ENCODE results near the gene DUOXA2.

Gene DUOXA2

GRCh38 chr15:45138814-45139765 is 25.0 kb downstream of the DUOXA2 start:
- Histone ChIP-seq H3K27ac (ENCODE audit: low read depth, low read length, severe bottlenecking) (no peak overlapping the region), H3K36me3 (ENCODE audit: control insufficient read depth, insufficient read depth, low read length) (no peaks in the 10 kb centered on the region), H3K4me1 (ENCODE audit: control insufficient read depth, insufficient read depth, low read length, poor library complexity, severe bottlenecking) (no peaks in the 10 kb centered on the region), H3K9me3 (ENCODE audit: control insufficient read depth, low read length) (no peaks in the 10 kb centered on the region), H3K4me3 (ENCODE audit: extremely low read depth, insufficient read depth, low read length, poor library complexity, severe bottlenecking) (no peak overlapping the region)
- WGBS, 2 experiments (ENCODE audit: insufficient coverage in 2 of 2) = 88 to 92% methylated on average over 7 to 9 of the region's 12 CpGs

DNA sequence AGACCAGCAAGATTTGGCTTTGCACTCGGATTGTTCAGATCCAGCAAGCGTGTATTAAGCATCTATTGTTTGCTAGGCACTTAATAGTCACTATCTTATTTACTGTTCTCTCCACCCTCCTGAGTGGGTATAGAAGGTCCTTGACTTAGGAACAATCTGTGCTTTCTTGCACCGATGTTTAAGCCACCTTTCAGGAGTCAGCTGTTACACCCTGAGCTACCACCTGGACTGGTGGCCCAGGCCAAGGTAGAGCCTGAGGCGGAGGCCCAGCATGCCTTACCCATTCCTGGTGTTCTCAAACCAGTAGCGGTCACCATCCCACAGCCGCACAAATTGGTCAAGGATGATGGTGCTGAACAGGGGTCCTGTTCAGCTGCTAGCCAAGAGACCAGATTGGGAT is 25.6 kb downstream of the DUOXA2 start:
- Histone ChIP-seq H3K4me1 (ENCODE audit: control insufficient read depth, insufficient read depth, low read length, poor library complexity, severe bottlenecking) (no peaks in the 10 kb centered on the region), H3K27ac (ENCODE audit: low read depth, low read length, severe bottlenecking) (no peak overlapping the region), H3K4me3 (ENCODE audit: extremely low read depth, insufficient read depth, low read length, poor library complexity, severe bottlenecking) (no peak overlapping the region), H3K9me3 (ENCODE audit: control insufficient read depth, low read length) (no peaks in the 10 kb centered on the region), H3K36me3 (ENCODE audit: control insufficient read depth, insufficient read depth, low read length) (no peaks in the 10 kb centered on the region)
- 90 to 92% methylated on average over 5 to 6 of the region's 6 CpGs for WGBS, 2 experiments (ENCODE audit: insufficient coverage in 2 of 2)

- no peaks in the 10 kb centered on the region for H3K4me1 ChIP-seq (ENCODE audit: control insufficient read depth, insufficient read depth, low read length, poor library complexity, severe bottlenecking)
- no peak overlapping the region for H3K27ac ChIP-seq (ENCODE audit: low read depth, low read length, severe bottlenecking)
- no peaks in the 10 kb centered on the region for H3K36me3 ChIP-seq (ENCODE audit: control insufficient read depth, insufficient read depth, low read length)
- no peaks in the 10 kb centered on the region for H3K9me3 ChIP-seq (ENCODE audit: control insufficient read depth, low read length)
- WGBS, 2 experiments (ENCODE audit: insufficient coverage in 2 of 2) = 91 to 95% methylated on average over 9 of the region's 10 CpGs
- no peak overlapping the region for H3K4me3 ChIP-seq (ENCODE audit: extremely low read depth, insufficient read depth, low read length, poor library complexity, severe bottlenecking)
Measured at GRCh38 chr15:45140557-45141250, 26.6 kb downstream of the DUOXA2 start.

DNA sequence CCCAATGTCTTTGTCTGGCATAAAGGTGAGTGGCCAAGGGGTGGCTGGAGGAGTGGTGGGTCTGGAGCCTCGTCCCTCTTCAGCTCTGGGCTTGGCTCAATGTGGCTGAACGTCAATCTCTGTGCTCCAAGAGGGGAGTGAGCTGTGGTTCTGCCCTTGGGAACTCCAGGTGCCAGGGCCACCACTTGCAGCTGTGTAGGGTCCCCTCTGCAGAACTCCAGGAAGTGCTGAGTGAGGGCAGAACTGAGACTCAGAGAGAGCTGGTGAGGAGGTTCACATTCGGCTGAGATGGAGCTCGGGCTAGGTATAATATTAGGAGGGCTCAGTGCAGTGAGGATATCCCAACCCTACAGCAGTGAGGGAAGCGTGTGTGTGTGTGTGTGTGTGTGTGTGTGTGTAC is 27.3 kb downstream of the DUOXA2 start:
- H3K36me3 ChIP-seq (ENCODE audit: control insufficient read depth, insufficient read depth, low read length) = no peaks in the 10 kb centered on the region
- H3K4me1 ChIP-seq (ENCODE audit: control insufficient read depth, insufficient read depth, low read length, poor library complexity, severe bottlenecking) = no peaks in the 10 kb centered on the region
- no peak overlapping the region for H3K27ac ChIP-seq (ENCODE audit: low read depth, low read length, severe bottlenecking)
- no peak overlapping the region for H3K4me3 ChIP-seq (ENCODE audit: extremely low read depth, insufficient read depth, low read length, poor library complexity, severe bottlenecking)
- H3K9me3 ChIP-seq (ENCODE audit: control insufficient read depth, low read length) = no peaks in the 10 kb centered on the region
- 89 to 95% methylated on average over 3 to 4 of the region's 5 CpGs for WGBS, 2 experiments (ENCODE audit: insufficient coverage in 2 of 2)

- peaks cover under 1% of the 10 kb centered on the region for H3K4me1 ChIP-seq (ENCODE audit: control insufficient read depth, insufficient read depth, low read length, poor library complexity, severe bottlenecking)
- H3K9me3 ChIP-seq (ENCODE audit: control insufficient read depth, low read length) = no peaks in the 10 kb centered on the region
- no peaks in the 10 kb centered on the region for H3K36me3 ChIP-seq (ENCODE audit: control insufficient read depth, insufficient read depth, low read length)
- H3K27ac ChIP-seq (ENCODE audit: low read depth, low read length, severe bottlenecking) = no peak overlapping the region
- 92 to 94% methylated on average over 2 to 6 of the region's 7 CpGs for WGBS, 2 experiments (ENCODE audit: insufficient coverage in 2 of 2)
- H3K4me3 ChIP-seq (ENCODE audit: extremely low read depth, insufficient read depth, low read length, poor library complexity, severe bottlenecking) = no peak overlapping the region
Measured at GRCh38 chr15:45143056-45143455, 28.9 kb downstream of the DUOXA2 start.

GRCh38 chr15:45143946-45144345 is 29.8 kb downstream of the DUOXA2 start:
- peaks cover 10% of the 10 kb centered on the region for H3K4me1 ChIP-seq (ENCODE audit: control insufficient read depth, insufficient read depth, low read length, poor library complexity, severe bottlenecking)
- no peaks in the 10 kb centered on the region for H3K9me3 ChIP-seq (ENCODE audit: control insufficient read depth, low read length)
- no peaks in the 10 kb centered on the region for H3K36me3 ChIP-seq (ENCODE audit: control insufficient read depth, insufficient read depth, low read length)
- H3K4me3 ChIP-seq (ENCODE audit: extremely low read depth, insufficient read depth, low read length, poor library complexity, severe bottlenecking) = no peak overlapping the region
- H3K27ac ChIP-seq (ENCODE audit: low read depth, low read length, severe bottlenecking) = no peak overlapping the region
- 90 to 91% methylated on average over 11 of the region's 11 CpGs for WGBS, 2 experiments (ENCODE audit: insufficient coverage in 2 of 2)

DNA sequence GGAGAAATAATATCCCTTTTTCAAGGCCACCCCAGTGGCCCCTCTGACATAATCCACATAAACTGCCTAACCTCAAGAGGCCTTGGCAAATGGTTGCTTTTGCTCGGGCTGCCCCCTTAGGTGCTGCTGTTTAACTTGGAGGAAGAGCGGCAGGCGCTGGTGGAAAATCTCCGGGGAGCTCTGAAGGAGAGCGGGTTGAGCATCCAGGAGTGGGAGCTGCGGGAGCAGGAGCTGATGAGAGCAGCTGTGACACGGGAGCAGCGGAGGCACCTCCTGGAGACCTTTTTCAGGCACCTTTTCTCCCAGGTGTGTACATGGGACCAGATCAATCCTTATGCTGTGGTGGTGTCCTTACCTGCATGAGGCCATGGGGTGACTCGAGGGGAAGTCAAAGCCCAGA is 30.6 kb downstream of the DUOXA2 start:
- WGBS, 2 experiments (ENCODE audit: insufficient coverage in 2 of 2) = 91 to 94% methylated on average over 8 to 9 of the region's 9 CpGs
- H3K27ac ChIP-seq (ENCODE audit: low read depth, low read length, severe bottlenecking) = no peak overlapping the region
- H3K36me3 ChIP-seq (ENCODE audit: control insufficient read depth, insufficient read depth, low read length) = no peaks in the 10 kb centered on the region
- H3K9me3 ChIP-seq (ENCODE audit: control insufficient read depth, low read length) = no peaks in the 10 kb centered on the region
- H3K4me3 ChIP-seq (ENCODE audit: extremely low read depth, insufficient read depth, low read length, poor library complexity, severe bottlenecking) = no peak overlapping the region
- peaks cover 12% of the 10 kb centered on the region for H3K4me1 ChIP-seq (ENCODE audit: control insufficient read depth, insufficient read depth, low read length, poor library complexity, severe bottlenecking)

DNA sequence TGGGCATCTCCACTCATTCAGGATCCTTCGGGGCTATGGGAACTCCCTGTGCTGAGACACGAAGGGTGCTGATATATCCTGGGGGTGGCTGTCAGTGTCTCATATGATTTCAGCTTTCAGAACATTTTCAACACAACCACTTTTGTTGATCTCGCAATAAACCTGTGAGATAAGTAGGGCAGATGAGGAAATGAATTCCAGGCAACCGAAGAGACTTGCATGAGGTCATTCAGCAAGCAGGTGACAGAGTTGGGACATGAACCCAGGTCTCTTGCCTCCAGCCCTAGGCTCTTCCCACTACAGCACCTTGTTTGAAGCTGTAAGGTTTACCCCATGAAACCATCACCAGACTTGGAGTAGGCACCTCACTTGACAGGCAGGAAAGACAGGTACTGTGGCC is 32.3 kb downstream of the DUOXA2 start:
- H3K27ac ChIP-seq (ENCODE audit: low read depth, low read length, severe bottlenecking) = no peak overlapping the region
- no peaks in the 10 kb centered on the region for H3K36me3 ChIP-seq (ENCODE audit: control insufficient read depth, insufficient read depth, low read length)
- H3K4me1 ChIP-seq (ENCODE audit: control insufficient read depth, insufficient read depth, low read length, poor library complexity, severe bottlenecking) = peaks cover 15% of the 10 kb centered on the region
- no peaks in the 10 kb centered on the region for H3K9me3 ChIP-seq (ENCODE audit: control insufficient read depth, low read length)
- H3K4me3 ChIP-seq (ENCODE audit: extremely low read depth, insufficient read depth, low read length, poor library complexity, severe bottlenecking) = no peak overlapping the region
- WGBS, 2 experiments (ENCODE audit: insufficient coverage in 2 of 2) = 93 to 100% methylated on average over 1 to 3 of the region's 4 CpGs

DNA sequence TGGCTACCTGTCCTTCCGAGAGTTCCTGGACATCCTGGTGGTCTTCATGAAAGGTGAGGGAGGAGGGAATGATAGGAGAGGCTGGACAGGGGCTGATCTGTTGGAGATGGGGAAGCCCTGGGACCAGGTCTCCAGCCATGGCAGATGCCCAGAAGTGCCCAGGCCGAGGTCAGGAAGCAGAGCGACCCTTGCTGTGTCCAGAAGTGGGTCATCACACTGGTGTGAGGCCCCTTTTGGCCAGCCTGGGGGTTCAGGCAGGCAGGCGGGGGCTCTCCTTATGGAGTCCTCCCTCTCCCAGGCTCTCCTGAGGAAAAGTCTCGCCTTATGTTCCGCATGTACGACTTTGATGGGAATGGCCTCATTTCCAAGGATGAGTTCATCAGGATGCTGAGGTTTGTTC is 33.5 kb downstream of the DUOXA2 start:
- no peaks in the 10 kb centered on the region for H3K36me3 ChIP-seq (ENCODE audit: control insufficient read depth, insufficient read depth, low read length)
- H3K4me1 ChIP-seq (ENCODE audit: control insufficient read depth, insufficient read depth, low read length, poor library complexity, severe bottlenecking) = peaks cover 15% of the 10 kb centered on the region
- 94 to 97% methylated on average over 4 to 7 of the region's 7 CpGs for WGBS, 2 experiments (ENCODE audit: insufficient coverage in 2 of 2)
- H3K9me3 ChIP-seq (ENCODE audit: control insufficient read depth, low read length) = no peaks in the 10 kb centered on the region
- no peak overlapping the region for H3K4me3 ChIP-seq (ENCODE audit: extremely low read depth, insufficient read depth, low read length, poor library complexity, severe bottlenecking)
- no peak overlapping the region for H3K27ac ChIP-seq (ENCODE audit: low read depth, low read length, severe bottlenecking)

DNA sequence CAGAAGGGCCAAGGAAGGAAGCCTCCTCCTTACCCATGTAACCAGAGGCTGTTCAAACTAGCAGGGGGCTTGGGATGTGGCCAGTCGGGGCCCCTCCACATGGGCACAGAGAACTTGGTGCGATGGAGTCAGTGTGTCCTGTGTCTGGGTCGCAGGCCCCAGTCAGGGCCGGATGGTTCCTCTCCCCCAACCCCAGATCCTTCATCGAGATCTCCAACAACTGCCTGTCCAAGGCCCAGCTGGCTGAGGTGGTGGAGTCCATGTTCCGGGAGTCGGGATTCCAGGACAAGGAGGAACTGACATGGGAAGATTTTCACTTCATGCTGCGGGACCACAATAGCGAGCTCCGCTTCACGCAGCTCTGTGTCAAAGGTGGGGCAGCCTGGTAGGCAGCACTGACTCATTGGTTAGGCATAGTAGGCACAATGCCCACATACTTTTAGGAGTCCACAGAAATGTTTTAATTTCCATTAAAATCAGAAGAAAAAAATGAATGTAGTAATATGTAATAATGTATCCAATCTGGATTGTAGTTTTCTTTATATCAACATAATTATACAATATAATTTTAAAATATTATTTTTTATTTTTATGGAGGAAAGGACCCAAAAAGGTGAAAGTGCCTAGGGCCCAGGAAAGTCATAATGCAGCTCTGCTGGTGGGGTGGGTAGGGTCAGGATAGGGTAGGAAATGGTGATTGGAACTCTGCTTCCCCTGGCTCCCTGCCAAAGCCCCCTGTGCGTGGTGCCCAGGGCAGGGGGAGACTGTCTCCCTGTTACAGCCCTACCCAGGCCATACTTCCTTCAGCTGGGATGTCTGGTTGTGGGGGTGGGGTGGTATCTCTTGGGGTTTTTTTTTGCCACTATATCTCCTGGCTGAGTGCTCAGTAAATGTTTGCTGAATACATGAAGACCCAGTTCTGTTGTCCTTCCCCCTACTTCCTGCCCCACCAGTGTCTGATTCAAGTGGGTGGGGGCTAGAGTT is 34.2 kb downstream of the DUOXA2 start:
- Histone ChIP-seq H3K9me3 (ENCODE audit: control insufficient read depth, low read length) (no peaks in the 10 kb centered on the region), H3K4me1 (ENCODE audit: control insufficient read depth, insufficient read depth, low read length, poor library complexity, severe bottlenecking) (peaks cover 15% of the 10 kb centered on the region), H3K27ac (ENCODE audit: low read depth, low read length, severe bottlenecking) (no peak overlapping the region), H3K4me3 (ENCODE audit: extremely low read depth, insufficient read depth, low read length, poor library complexity, severe bottlenecking) (no peak overlapping the region), H3K36me3 (ENCODE audit: control insufficient read depth, insufficient read depth, low read length) (no peaks in the 10 kb centered on the region)
- 98 to 100% methylated on average over 7 to 8 of the region's 12 CpGs for WGBS, 2 experiments (ENCODE audit: insufficient coverage in 2 of 2)

All from mesodermal cell (in vitro differentiated cells).